Measurements from ENCODE around the gene CHERP.
"Not testable (repeated sequence)": the region's sequence is repeated elsewhere in the genome, so short reads cannot be mapped to it uniquely, and the experiment has no call there.

Gene CHERP

DNA sequence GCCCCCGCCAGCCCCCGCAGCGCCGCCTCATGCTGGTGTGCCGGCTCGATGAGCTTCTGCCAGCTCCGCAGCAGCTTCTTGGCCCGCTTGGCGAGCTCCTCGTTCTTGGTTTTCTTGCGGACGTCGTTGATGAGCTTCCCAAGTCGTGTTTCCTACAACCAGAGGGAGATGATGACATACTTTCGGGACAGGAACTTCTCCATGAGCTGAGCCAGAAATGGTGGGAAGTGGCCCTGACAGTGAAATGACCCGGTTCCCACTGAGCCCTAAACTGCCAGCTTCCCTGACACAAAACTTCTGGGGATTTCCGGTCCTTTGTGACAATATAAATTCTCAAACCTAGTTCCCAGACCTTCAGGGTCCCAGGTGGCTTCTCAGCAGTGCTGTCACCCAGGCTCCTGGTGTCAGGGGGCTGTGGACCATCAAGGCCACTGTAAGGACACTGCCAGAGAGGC, 35.3 kb upstream of the CHERP start:
- DNase-seq (ENCODE audit: low read depth, low spot score) = no peak

DNA sequence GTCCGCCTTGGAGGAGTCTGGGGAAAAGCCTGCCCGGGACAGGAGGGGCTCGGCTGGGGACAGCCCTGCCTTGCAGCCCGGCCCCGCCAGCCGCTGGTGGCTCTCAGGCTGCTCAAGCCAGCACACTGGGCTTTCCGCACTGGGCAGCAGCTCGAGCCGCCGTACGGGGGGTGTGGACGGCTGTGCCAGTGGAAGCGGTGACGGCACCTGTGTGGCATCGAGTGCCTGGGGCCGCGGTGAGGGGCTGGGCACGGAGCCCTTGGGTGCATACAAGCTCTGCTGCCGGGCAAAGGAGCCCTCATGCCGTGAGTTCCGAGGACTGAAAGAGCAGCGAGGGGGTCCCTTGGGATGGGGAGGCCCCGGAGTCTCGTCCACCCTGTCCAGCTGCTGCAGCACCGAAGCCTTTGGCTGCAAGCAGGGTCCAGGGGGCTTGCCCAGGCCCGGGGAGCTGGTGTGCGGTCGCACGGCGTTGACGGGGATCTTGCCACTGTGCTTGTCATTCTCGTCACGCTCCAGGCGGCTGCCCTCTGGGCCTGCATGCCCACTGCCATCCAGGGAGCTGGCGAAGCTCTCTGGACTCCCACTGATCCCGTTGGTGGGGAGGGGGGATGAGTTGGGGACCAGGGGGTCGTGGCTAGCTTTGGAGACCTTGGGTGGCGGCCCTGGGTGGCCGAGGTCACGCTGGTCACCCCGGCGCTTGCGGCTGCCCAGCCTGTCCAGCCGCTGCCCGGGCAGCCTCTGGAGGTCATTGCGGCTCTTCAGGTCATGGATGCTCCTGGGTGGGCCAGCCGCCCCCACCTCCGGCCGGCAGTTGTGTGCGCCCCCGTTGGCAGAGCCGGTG, 34.7 kb upstream of the CHERP start:
- no peak for DNase-seq (ENCODE audit: low read depth, low spot score)

DNA sequence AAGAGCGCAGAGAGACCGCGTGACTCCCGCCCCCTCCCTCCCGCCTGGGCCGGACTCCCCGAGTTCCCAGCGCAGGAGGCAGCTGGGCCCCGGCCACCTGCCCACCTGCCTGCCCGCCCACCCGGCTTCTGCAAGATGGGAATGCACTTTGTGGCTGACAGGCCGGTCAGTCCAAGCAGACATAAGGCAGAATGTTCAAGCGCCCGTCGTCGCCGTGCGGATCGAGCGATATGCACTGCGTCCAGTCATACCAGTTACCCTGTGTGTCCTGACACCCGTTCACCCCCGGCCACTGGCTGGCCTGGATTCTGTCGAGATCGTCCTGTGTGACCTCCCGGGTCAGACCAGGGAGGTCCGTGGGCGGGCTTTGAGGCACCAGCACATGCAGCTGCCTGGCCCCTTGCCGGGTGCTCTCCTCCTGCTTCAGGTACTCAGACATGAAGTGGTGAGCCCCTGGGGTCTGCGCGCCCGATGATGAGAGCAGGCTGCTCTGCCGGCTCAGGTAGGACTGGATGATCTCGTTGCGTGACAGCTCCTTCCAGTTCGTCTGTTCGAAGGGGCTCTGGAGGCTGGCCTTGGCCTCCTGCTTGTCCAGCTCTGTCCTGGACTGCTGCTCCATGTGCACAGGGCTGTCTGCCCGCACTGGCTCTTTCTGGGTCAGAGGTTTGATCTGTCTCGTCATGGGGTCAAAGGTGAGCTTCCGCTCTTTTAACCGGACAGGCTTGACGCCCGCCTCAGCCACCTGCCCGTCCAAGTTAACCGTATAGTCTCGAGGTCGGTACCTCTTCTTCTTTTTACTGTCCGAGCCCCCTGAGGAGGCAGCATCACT, 33.8 kb upstream of the CHERP start:
- DNase-seq (ENCODE audit: low read depth, low spot score) = no peak

DNA sequence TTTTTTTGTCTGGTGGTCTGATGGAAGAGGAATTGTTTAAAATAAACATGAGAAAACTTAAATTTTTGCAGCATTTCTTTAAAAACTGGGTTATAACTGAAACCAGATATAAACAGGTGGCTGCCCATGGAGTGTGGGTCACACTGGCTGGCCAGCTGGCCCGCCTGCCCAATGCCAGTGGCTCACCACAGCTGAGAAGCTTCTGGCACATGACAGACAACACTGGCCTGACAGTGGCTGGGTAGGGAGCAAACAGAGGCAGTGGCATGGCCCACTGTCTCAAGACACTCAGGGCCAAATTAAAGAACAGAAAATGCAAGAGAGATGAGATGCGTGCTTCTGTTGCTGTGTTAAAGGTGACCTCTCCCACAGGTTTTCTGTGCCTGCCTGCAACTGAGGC, 33.0 kb upstream of the CHERP start:
- DNase-seq (ENCODE audit: low read depth, low spot score) = no peak

DNA sequence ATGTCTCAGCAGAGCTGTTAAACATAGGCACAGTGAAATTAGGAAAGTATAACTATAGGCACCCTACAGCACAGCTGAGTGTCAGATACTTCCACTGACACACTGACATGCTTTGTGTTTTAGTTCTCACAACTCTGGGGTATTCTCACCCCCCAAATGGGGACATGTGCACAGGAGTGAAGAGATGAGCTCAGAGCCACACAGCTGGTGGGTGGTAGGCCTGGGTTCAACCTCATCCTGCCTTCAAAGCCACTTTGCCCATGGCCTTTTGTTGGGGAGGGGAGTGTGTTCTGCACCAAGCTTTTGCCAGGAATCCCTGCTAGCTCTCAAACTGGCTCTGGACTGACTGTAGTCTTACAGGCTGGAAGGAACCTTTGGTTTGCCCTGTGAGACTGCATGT, 31.7 kb upstream of the CHERP start:
- DNase-seq (ENCODE audit: low read depth, low spot score) = no peak

DNA sequence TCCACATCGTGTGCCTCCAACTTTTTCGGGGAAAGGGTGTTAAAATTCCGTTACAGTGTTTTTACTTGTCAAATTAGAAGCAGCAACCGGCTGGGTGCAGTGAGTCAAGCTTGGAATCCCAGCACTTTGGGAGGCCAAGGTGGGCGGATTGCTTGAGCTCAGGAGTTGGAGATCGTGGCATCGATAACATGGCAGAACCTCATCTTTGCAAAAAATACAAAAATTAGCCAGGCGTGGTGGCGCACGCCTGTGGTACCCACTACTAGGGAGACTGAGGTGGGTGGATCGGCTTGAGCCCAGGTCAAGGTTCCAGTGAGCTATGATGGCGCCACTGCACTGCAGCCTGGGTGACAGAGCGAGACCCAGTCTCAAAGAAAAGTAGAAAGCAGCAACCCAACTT, 31.1 kb upstream of the CHERP start:
- DNase-seq (ENCODE audit: low read depth, low spot score) = no peak

DNA sequence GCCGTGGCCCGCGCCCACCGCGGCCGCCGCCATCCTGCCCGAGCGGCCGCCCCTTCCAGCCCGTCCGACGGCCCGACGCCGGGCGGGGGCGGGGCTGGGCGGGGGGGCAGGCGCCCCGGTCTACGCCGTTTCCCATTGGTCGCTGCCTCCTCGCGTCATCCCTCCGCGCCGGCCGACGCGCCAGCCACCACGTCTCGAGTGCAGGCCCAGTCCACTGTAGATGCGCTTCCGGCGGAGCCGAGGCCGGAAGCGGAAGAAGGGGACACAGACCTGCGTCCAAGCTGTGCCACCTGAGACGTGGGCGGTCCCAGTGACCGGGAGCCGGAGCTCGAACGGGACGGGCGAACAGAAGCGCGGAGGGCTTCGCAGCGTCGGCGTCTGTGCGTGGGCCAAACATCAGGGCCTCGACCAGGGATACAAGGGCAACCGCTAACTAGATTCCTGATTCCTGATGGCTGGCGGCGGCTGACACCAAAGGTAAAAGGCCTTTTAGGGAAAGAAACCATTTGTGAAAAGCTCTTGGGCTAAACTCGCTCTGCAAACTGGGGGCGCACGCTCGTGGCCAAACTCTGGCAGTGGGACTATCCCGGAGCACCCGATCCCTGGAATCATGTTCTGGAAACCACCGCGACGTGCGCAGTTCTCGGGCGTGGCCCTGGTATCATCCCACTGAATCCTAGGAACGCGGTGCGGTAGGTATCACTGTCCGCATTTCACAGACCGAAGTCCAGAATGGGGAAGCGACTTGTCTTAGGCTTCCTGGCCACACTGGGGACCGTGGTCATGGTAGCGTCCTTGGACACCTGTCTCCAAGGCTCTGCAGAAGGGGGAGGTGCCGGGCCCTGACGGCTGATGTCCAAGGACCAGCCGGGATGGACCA, 30.3 kb upstream of the CHERP start, which contains the start of gene SLC35E1:
Gene SLC35E1 (minus strand): TSS at position 84 of the 880 bp plus-strand sequence. CDS start 51 bp downstream, at position 33.
- peak; percentile 86 for DNase-seq (ENCODE audit: low read depth, low spot score)

DNA sequence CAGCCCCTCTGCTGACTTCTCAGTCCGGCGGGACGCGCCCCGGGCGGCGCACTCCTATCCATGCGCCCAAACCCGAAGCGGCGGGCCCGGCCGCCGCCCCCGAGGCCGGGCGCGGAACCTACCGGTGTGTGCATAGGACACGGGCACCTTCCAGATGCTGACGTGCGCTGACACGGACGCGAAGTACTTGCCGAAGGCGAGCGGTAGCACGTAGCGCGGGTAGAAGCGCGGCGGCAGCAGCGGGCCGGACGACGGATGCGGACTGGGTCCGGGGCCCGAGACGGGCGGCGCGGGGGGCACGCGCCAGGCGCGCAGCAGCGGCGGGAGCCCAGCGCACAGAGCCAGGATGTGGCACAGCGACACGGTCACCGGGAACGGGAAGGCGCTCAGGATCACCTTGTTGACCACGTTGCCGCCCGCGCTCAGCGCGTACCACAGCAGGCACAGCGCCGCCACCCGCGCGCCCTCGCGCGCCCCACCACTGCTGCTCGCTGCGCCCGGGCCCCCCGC, 29.6 kb upstream of the CHERP start:
- DNase-seq (ENCODE audit: low read depth, low spot score) = no peak

DNA sequence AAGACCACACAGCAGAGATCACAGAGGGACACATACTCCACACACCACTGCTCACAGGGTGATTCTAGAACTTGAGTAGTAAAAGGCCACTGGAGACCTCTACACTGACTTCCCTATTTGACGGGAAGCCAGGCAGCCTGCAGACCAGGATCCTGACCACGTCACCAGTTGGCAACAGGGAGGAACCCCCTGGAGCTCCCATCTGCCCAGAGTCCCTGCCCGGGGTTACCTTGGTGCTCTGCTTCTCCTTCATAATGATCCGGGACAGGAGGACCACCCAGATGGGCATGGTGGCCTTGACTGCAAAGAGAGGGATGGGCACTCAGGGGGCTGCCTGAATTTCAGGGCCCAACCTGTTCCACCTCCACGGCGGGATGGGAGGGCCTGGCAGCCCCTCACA, 29.0 kb upstream of the CHERP start:
- no peak for DNase-seq (ENCODE audit: low read depth, low spot score)

DNA sequence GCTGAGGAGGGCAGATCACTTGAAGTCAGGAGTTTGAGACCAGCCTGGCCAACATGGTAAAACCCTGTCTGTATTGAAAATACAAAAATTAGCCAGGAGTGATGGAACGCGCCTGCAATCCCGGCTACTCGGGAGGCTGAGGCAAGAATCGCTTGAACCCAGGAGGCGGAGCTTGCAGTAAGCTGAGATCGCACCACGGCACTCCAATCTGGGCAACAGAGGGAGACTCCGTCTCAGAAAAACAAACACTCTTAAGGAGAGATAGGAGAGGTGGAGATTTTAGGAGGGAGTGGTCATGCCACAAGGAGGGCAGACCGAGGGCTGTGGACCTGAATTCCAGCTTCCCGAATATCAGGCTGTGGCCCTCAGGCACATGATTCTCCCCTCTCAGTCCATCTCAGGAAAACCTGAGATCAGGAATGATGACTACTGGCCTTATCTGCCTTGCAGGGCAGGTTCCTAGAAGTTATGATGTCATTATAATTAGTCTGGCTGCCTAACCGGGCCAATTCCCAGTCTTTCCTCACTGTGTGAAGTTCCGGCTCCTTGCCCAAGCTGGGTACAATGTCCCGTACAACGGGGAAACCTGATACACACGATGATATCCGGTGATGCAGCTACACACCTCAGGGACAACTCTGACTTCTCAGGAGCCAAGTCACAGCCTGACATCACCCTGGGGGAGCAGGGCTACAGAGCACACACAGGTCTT, 27.5 kb upstream of the CHERP start:
- DNase-seq (ENCODE audit: low read depth, low spot score) = no peak

DNA sequence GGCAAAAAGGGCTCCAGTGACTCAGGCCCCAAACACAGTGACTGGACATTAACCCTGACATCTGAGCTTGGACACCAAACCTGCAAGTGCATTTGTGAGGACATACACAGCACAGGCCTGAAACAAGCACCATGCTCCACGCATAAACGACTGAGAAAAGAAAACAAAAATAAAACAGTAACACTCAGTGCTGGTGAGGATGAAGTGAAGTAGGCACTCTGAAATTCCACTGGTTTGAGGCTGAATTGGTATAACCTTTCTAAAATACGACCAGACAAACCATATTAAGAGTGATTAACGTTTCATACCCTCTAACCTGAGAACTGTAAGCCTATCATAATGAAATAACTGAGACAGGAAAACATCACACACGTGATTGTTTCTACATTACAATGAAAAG, 24.5 kb upstream of the CHERP start:
- no peak for DNase-seq (ENCODE audit: low read depth, low spot score)

DNA sequence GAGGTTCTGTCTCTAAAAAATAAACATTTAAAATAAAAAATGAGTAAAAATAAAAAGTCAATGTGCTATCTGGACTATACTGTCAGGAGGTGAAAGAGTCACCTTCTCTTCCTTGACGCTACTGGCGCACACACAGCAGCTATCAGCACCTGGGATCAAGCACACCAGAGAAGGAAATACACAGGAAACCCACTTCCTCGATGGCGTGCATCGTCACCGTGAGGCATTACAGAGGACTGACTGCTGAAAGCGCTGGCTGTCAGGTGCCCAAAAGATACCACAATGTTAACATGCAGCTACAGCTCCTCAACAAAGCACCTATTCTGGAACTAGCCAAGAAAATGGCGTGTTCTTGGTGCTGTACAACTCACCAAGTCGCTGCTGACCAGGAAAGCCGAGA, 23.9 kb upstream of the CHERP start:
- peak; percentile 76 for DNase-seq (ENCODE audit: low read depth, low spot score)

DNA sequence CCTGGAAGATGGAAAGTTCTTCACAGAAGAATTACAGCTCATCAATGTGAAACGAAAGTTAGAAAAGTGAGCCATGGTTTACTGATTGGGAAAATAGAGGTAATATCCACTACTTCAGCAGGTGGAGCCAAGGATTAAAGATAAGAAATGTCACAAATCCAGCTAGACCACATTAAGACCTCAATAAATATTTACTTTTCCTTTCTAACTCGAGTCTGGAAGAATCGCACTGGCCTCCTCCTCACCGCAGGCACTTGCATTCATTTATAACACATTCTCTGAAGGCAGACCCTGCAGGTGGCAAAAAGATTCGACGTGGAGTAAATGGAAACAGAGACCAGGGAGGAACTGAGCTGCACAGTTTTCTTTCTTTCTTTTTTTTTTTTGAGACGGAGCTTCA, 22.6 kb upstream of the CHERP start:
- DNase-seq (ENCODE audit: low read depth, low spot score) = no peak

DNA sequence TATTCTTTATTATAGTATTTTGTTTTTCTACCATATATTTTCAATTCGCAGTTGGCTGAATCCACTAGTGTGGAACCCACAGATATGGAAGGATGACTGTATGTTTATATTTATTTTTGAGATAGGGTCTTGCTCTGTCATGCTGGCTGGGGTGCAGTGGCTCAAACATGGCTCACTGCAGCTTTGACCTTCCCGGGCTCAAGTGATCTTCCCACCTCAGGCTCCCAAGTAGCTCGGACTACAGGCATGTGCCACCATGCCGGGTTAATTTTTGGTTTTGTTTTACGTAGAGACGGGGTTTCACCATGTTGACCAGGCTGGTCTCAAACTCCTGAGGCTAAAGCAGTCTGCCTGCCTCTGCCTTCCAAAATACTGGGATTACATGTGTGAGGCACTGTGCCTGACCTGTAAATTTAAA, 20.4 kb upstream of the CHERP start:
- no peak for DNase-seq (ENCODE audit: low read depth, low spot score)

DNA sequence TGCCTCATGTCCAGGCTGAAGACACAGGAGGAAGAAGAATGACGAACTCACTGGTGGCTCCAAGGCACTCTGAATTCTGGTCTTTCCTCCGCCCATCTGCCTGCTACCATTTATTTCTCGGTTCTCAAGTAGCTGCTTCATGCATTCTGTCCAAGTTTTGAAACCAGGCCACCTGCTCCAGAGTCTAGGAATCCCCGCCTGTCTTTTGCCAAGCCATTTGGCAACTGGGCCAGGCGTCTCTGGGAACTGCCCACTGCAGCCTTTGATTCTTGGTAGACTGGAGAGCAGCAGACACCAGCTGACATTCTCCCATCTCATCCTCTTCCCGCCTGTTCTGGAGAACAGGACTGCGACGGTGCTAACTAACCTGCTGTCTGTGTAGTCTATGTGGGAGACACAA, 19.1 kb upstream of the CHERP start:
- no peak for DNase-seq (ENCODE audit: low read depth, low spot score)

DNA sequence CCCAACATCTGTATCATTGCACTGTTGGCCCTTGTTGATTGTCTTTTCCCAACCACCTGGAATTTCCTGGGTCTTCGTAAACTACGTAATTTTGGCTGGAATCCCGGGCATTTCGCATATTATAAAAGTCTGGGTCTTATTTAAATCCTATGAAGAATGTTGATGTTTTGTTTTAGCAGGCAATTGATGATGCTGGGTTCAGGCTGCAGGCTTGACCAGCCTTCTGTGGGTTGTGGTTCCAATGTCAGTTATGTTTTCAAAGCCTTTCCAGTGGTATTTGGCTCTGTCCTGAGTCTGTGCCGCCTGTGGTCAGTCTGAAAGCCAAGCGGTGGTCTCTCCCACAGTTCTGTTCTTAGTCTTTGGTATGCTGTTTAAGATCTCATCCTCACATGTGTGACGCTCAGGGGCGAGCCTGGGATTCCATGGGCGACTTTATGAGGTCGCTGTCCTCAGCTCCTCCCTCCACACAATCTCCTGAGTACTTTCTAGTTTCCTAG, 17.6 kb upstream of the CHERP start:
- no peak for DNase-seq (ENCODE audit: low read depth, low spot score)

DNA sequence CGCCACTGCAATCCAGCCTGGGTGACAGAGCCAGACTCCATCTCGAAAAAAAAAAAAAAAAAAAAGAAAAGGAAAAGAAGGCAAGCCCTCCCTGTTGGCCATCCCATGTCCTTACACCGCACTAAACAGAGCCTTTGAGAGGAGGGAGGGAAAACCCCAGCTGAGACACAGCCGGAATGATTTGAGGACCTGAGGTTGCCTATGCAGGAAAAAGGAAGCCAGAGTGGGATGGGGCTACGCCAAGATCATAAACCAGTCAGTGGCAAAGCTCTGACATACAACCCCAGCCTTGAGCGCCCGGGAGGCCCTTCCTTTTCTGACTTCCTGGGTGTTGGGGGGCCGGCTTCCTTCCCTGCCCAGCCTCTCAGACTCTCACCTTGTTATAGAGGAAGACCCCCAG, 12.5 kb upstream of the CHERP start:
- no peak for DNase-seq (ENCODE audit: low read depth, low spot score)

DNA sequence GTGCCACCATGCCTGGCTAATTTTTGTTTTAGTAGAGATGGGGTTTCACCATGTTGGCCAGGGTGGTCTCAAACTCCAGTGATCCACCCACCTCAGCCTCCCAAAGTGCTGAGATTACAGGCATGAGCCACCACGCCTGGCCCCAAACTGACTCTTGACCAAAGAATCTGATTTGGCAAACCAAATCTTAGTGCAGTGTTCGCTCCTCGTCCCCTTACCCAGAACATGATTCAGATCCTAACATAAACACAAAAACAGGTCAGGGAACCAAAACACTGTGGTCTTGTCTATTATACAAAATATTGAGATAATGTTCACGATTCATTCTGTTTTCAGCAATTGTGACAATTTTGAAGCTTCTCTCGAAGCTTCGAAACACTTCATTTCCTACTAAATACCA, 9.7 kb upstream of the CHERP start:
- not testable (repeated sequence) for DNase-seq (ENCODE audit: low read depth, low spot score)

DNA sequence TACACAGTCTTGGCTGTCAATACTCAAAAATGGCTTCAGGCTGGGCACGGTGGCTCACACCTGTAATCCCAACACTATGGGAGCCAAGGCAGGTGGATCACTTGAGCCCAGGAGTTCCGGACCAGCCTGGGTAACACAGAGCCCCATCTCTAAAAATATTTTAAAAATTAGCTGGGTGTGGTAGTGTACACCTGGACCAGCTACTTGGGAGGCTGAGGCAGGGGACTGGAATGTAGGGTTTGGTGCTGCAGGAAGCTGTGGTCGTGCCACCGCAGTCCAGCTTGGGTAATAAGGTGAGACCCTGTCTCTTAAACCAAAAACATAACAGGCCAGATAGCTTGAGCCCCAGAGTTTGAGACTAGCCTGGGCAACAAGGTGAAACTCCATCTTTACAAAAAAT, 6.7 kb upstream of the CHERP start:
- no peak for DNase-seq (ENCODE audit: low read depth, low spot score)

DNA sequence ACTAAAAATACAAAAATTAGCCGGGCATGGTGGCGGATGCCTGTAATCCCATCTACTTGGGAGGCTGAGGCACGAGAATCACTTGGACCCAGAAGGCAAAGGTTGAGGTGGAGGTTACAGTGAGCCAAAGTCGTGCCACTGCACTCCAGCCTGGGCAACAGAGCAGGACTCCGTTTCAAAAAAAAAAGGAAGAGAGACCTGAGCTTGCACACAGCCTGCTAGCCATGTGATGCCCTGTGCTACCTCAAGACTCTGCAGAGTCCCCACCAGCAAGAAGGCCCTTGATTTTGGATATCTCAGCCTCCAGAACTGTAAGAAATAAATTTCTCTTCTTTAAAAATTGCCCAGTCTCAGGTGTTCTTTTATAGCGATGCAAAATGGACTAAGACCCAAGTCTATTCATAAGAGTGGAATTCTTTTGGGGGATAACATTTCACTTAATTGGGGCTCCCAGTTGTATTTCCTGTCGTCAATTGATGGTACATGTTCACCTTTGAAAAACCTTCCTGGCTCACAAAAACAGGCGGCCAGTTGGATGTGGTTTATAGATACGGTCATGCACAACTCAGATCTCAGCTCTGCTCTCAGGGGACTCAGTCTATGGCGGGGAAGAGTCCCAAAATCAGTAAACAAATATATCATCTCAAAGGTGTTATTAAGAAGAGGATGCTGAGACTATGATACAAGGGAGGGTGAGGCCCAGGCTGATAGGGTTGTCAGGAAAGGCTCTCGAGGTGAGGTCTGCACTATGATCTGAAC, 2.4 kb upstream of the CHERP start:
- DNase-seq (ENCODE audit: low read depth, low spot score) = no peak

All from activated CD4-positive, CD25-positive, alpha-beta regulatory T cell treated with anti-CD3 and anti-CD28 coated beads, Interleukin-2, amount 50 U/mL, for 16 hours (primary cell).